H9 (cell line): ENCODE data around the gene C4orf46. TPM values are rescaled to one million over a fixed set of nuclear protein-coding genes. Genes with fewer than 3 reads are reported as not detected.

Source experiments
- DNase-seq: peaks from one replicate; pipeline ENCODE4 v3.0.0-alpha.2; 2017
- H2AFZ ChIP-seq: one replicate; pipeline ENCODE4 v1.6.1; 2013; ENCODE audit warnings: mild to moderate bottlenecking, low read length, control low read depth, moderate library complexity
- H2AK5ac ChIP-seq: 2 replicates; pipeline ENCODE4 v1.6.1; 2013; ENCODE audit warnings: low read length, control low read depth, mixed read lengths; ENCODE audit not compliant: insufficient read length
- H2BK120ac ChIP-seq: one replicate; pipeline ENCODE4 v1.6.1; 2013; ENCODE audit warnings: low read depth, mild to moderate bottlenecking, low read length, control low read depth, inconsistent platforms; ENCODE audit not compliant: poor library complexity, severe bottlenecking
- H2BK12ac ChIP-seq: 2 replicates; pipeline ENCODE4 v1.6.1; 2013; ENCODE audit warnings: low read length, control low read depth, mixed read lengths, low read depth; ENCODE audit not compliant: insufficient read length
- H2BK15ac ChIP-seq: 2 replicates; pipeline ENCODE4 v1.6.1; 2013; ENCODE audit warnings: low read depth, low read length, control low read depth
- H2BK20ac ChIP-seq: one replicate; pipeline ENCODE4 v1.6.1; 2013; ENCODE audit warnings: low read depth, mild to moderate bottlenecking, low read length, control low read depth, inconsistent platforms; ENCODE audit not compliant: poor library complexity, severe bottlenecking
- H2BK5ac ChIP-seq: 2 replicates; pipeline ENCODE4 v1.6.1; 2013; ENCODE audit warnings: low read length, control low read depth, mixed read lengths; ENCODE audit not compliant: insufficient read length
- H3K14ac ChIP-seq: 2 replicates; pipeline ENCODE4 v1.6.1; 2013; ENCODE audit warnings: low read length, control low read depth; ENCODE audit not compliant: insufficient read depth
- H3K18ac ChIP-seq: 2 replicates; pipeline ENCODE4 v1.6.1; 2013; ENCODE audit warnings: low read depth, mild to moderate bottlenecking, mixed read lengths, low read length, control low read depth; ENCODE audit not compliant: insufficient read length
- H3K23ac ChIP-seq: 2 replicates; pipeline ENCODE4 v1.6.1; 2013; ENCODE audit warnings: low read length, control low read depth, mixed read lengths, low read depth; ENCODE audit not compliant: insufficient read length
- H3K23me2 ChIP-seq: 2 replicates; pipeline ENCODE4 v1.6.1; 2013; ENCODE audit warnings: low read depth, mild to moderate bottlenecking, mixed read lengths, low read length, control low read depth; ENCODE audit not compliant: insufficient read length, poor library complexity, severe bottlenecking
- H3K27ac ChIP-seq: 2 replicates; pipeline ENCODE4 v1.5.1; 2013; ENCODE audit warnings: low read length, control low read depth, mixed read lengths, low read depth; ENCODE audit not compliant: insufficient read length
- H3K27me3 ChIP-seq: 2 replicates; pipeline ENCODE4 v1.6.1; 2013; ENCODE audit warnings: low read length, control low read depth, inconsistent platforms; ENCODE audit not compliant: insufficient read depth
- H3K4ac ChIP-seq: 2 replicates; pipeline ENCODE4 v1.6.1; 2013; ENCODE audit warnings: low read depth, mild to moderate bottlenecking, control low read depth, inconsistent platforms, low read length, moderate library complexity
- H3K4me1 ChIP-seq: 2 replicates; pipeline ENCODE4 v1.6.1; 2013; ENCODE audit warnings: low read length, control low read depth, inconsistent platforms; ENCODE audit not compliant: insufficient read depth
- H3K4me2 ChIP-seq: 2 replicates; pipeline ENCODE4 v1.6.1; 2013; ENCODE audit warnings: low read length, control low read depth, mixed read lengths; ENCODE audit not compliant: insufficient read length, insufficient read depth
- H3K56ac ChIP-seq: 2 replicates; pipeline ENCODE4 v1.6.1; 2013; ENCODE audit warnings: low read depth, mild to moderate bottlenecking, mixed read lengths, low read length, control low read depth; ENCODE audit not compliant: insufficient read length
- H3K79me1 ChIP-seq: 2 replicates; pipeline ENCODE4 v1.6.1; 2013; ENCODE audit warnings: low read depth, mild to moderate bottlenecking, moderate library complexity, low read length, control low read depth, inconsistent platforms; ENCODE audit not compliant: insufficient read depth, poor library complexity, severe bottlenecking
- H3K79me2 ChIP-seq: 2 replicates; pipeline ENCODE4 v1.6.1; 2013; ENCODE audit warnings: low read length, control low read depth, inconsistent platforms; ENCODE audit not compliant: insufficient read depth
- H3K9ac ChIP-seq: 2 replicates; pipeline ENCODE4 v1.6.1; 2013; ENCODE audit warnings: low read length, control low read depth, mixed read lengths; ENCODE audit not compliant: insufficient read length; ENCODE audit errors: extremely low read depth
- H3K9me3 ChIP-seq: one replicate; pipeline ENCODE4 v1.6.1; 2013; ENCODE audit warnings: low read depth, low read length, inconsistent platforms; ENCODE audit not compliant: control insufficient read depth
- H3T11ph ChIP-seq: one replicate; pipeline ENCODE4 v1.6.1; 2013; ENCODE audit warnings: mild to moderate bottlenecking, low read length, control low read depth, inconsistent platforms
- H4K20me1 ChIP-seq: one replicate; pipeline ENCODE4 v1.6.1; 2013; ENCODE audit not compliant: control insufficient read depth, insufficient read length, insufficient read depth
- H4K5ac ChIP-seq: 2 replicates; pipeline ENCODE4 v1.6.1; 2013; ENCODE audit warnings: low read depth, mild to moderate bottlenecking, mixed read lengths, low read length, control low read depth; ENCODE audit not compliant: insufficient read length
- H4K8ac ChIP-seq: replicated peaks from 2 replicates; pipeline ENCODE4 v1.6.1; 2013; ENCODE audit warnings: low read length, control low read depth, mixed read lengths, low read depth; ENCODE audit not compliant: insufficient read length
- H4K91ac ChIP-seq: 2 replicates; pipeline ENCODE4 v1.6.1; 2013; ENCODE audit warnings: low read depth, mild to moderate bottlenecking, moderate library complexity, mixed read lengths, low read length, control low read depth; ENCODE audit not compliant: insufficient read length
- H3K27ac Mint-ChIP-seq, 3 experiments: 2 replicates in 2 of 3; 3 replicates in 1 of 3; pipeline ENCODE4 v1.8.0; 2020 to 2021; ENCODE audit warnings: mixed read lengths in 3 of 3, mild to moderate bottlenecking in 1 of 3, moderate library complexity in 1 of 3
- H3K27me3 Mint-ChIP-seq: 2 replicates; pipeline ENCODE4 v1.8.0; 2021; ENCODE audit warnings: low read depth, mild to moderate bottlenecking, moderate library complexity, mixed read lengths
- H3K36me3 Mint-ChIP-seq, 3 experiments: 2 replicates in 2 of 3; 3 replicates in 1 of 3; pipeline ENCODE4 v1.8.0; 2020 to 2021; ENCODE audit warnings: low read depth in 3 of 3, mixed read lengths in 3 of 3; ENCODE audit not compliant: insufficient read depth in 1 of 3
- H3K4me1 Mint-ChIP-seq, 2 experiments: 2 replicates each; pipeline ENCODE4 v1.8.0; 2020; ENCODE audit warnings: mixed read lengths in 2 of 2
- H3K4me3 Mint-ChIP-seq, 2 experiments: 2 replicates in 1 of 2; 3 replicates in 1 of 2; pipeline ENCODE4 v1.8.0; 2020 to 2021; ENCODE audit warnings: mild to moderate bottlenecking in 2 of 2, mixed read lengths in 2 of 2, moderate library complexity in 1 of 2
- H3K9me3 Mint-ChIP-seq, 2 experiments: 2 replicates in 1 of 2; 3 replicates in 1 of 2; pipeline ENCODE4 v1.8.0; 2020; ENCODE audit warnings: mild to moderate bottlenecking in 2 of 2, mixed read lengths in 2 of 2, moderate library complexity in 1 of 2
- CTCF ChIP-seq: fragments of 200-600 bp; sonication (generic); conservative IDR thresholded peaks from 3 replicates; pipeline ENCODE4 v1.8.0; 2021; ENCODE audit warnings: antibody characterized with exemption, mild to moderate bottlenecking
- WGBS: extraction: QIAGEN DNeasy Blood & Tissue Kit; methylation state at CpG from one replicate; pipeline ENCODE4 v1.1.7; 2013; ENCODE audit warnings: missing lambda C conversion rate, low lambda C conversion rate, mixed read lengths; ENCODE audit not compliant: insufficient read length; ENCODE audit errors: extremely low coverage; 5-methylcytosine and 5-hydroxymethylcytosine counted together
- total RNA-seq: library from RNA; stranded (reverse); gene quantifications from 2 replicates; pipeline ENCODE4 v1.2.1, GENCODE V29; 2021

Gene C4orf46
- total RNA-seq, 1 experiment from 2014 or later = 19.6 TPM

- H2BK15ac ChIP-seq = no peak overlapping the region
- WGBS = no CpG with 5 or more reads among the region's 5 CpGs
Measured at GRCh38 chr4:158676076-158676475, 4.4 kb upstream of the C4orf46 start.

More at GRCh38 chr4:158676076-158676475, 4.4 kb upstream of the C4orf46 start:
- Histone ChIP-seq H2AFZ (no peak overlapping the region), H2BK12ac (no peak overlapping the region), H3K27me3 (no peaks in the 10 kb centered on the region), H3K9me3 (no peaks in the 10 kb centered on the region), H3K4me2 (no peak overlapping the region), H4K5ac (no peak overlapping the region), H3K4me1 (no peaks in the 10 kb centered on the region), H3K9ac (no peak overlapping the region), H3K56ac (no peak overlapping the region), H3K79me1 (no peaks in the 10 kb centered on the region), H3K18ac (no peak overlapping the region), H4K91ac (no peak overlapping the region), H2AK5ac (no peak overlapping the region), H4K8ac (no peak overlapping the region), H3K23me2 (peaks cover 8% of the 10 kb centered on the region), H3K23ac (no peak overlapping the region), H3K79me2 (no peaks in the 10 kb centered on the region), H4K20me1 (no peaks in the 10 kb centered on the region), H3K4ac (no peak overlapping the region), H3K14ac (no peak overlapping the region), H2BK20ac (no peak overlapping the region), H2BK120ac (no peak overlapping the region), H3T11ph (no peak overlapping the region), H2BK5ac (no peak overlapping the region), H3K27ac (no peak overlapping the region)
- Mint-ChIP-seq H3K36me3 (peaks cover 0 to under 1% (median 0%) of the 10 kb centered on the region in 3 experiments; a peak in 2 of 7 replicates), H3K4me1 (peaks cover 4 to 8% of the 10 kb centered on the region in 2 experiments), H3K4me3 (no peak overlapping the region), H3K27ac (no peak overlapping the region), H3K9me3 (no peaks in the 10 kb centered on the region), H3K27me3 (no peaks in the 10 kb centered on the region)
- no peak for TF ChIP-seq CTCF
- no peak for DNase-seq
